ENCODE results near the gene PDE1C.

The PDE1C gene

DNA sequence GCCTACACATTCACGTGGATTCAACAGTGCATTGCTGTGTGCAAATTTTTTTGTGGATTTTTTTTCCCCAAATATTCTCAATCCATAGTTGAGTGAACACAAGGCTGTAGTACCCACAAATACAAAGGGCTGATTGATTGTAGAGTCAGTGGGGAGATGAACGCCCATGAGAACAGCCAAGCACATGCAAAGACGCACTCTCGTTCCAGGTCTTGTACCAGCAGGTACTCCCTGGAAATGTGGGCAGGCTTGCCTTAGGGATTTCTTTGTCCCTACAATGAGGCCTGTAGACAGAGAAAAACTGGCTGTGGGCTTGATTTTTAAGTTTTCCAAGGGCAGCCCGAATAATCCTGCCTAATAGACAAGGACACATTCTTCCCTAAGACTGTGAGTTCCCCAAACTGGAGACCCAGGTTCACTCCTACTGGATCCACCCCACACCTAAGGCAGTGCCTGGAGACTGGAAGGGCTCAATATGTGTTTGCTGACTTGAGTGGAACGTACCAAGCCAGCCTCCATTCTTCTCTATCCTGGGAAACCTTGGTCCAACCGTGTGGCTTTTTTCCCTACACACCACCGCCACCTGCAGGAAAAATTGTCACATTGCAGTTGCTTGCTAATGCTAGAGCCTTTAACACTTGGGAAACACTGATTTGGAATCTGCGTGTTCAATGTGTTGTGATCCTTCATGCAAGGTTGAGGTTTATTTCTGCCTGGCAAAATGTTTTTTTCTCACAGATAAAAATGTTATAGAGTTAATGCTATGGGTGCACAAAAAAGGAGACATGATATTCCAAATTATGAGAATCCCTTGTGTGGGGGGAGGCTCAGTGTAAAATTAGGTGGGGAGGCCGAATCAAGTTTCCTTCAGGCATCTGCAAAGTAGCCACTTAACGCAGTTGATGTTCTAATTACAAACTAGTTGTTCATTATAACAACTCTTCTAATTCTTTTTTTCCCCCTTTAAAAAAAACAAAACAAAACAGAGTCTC is 333.9 kb downstream of the PDE1C start:
- Mint-ChIP-seq H3K36me3 (ENCODE audit: insufficient read depth) (no peaks in the 10 kb centered on the region), H3K9me3 (no peaks in the 10 kb centered on the region), H3K27ac (ENCODE audit: low read depth) (no peak overlapping the region), H3K27me3 (no peaks in the 10 kb centered on the region), H3K4me3 (no peak overlapping the region), H3K4me1 (no peaks in the 10 kb centered on the region)
- no peak for DNase-seq (ENCODE audit: low spot score in 2 of 2)
- ATAC-seq (replicated peaks; ENCODE audit: extremely low read depth, poor library complexity, severe bottlenecking) = no peak

GRCh38 chr7:31734456-31734855 is 335.8 kb downstream of the PDE1C start:
- Mint-ChIP-seq H3K4me1 (no peaks in the 10 kb centered on the region), H3K4me3 (no peak overlapping the region), H3K9me3 (peaks cover 10% of the 10 kb centered on the region), H3K36me3 (ENCODE audit: insufficient read depth) (no peaks in the 10 kb centered on the region), H3K27me3 (no peaks in the 10 kb centered on the region), H3K27ac (ENCODE audit: low read depth) (no peak overlapping the region)
- ATAC-seq (replicated peaks; ENCODE audit: extremely low read depth, poor library complexity, severe bottlenecking) = no peak
- DNase-seq (ENCODE audit: low spot score in 2 of 2) = no peak

GRCh38 chr7:31729195-31729804 is 340.9 kb downstream of the PDE1C start:
- DNase-seq (ENCODE audit: low spot score in 2 of 2) (no peak), ATAC-seq (replicated peaks; ENCODE audit: extremely low read depth, poor library complexity, severe bottlenecking) (no peak)
- no peaks in the 10 kb centered on the region for H3K4me1 Mint-ChIP-seq
- H3K36me3 Mint-ChIP-seq (ENCODE audit: insufficient read depth) = no peaks in the 10 kb centered on the region
- no peak overlapping the region for H3K4me3 Mint-ChIP-seq
- peaks cover 10% of the 10 kb centered on the region for H3K9me3 Mint-ChIP-seq
- no peaks in the 10 kb centered on the region for H3K27me3 Mint-ChIP-seq
- no peak overlapping the region for H3K27ac Mint-ChIP-seq (ENCODE audit: low read depth)

GRCh38 chr7:31724696-31725095 is 345.5 kb downstream of the PDE1C start:
- H3K36me3 Mint-ChIP-seq (ENCODE audit: insufficient read depth) = no peaks in the 10 kb centered on the region
- DNase-seq (ENCODE audit: low spot score in 2 of 2) = no peak
- H3K4me3 Mint-ChIP-seq = no peak overlapping the region
- H3K4me1 Mint-ChIP-seq = no peaks in the 10 kb centered on the region
- ATAC-seq (replicated peaks; ENCODE audit: extremely low read depth, poor library complexity, severe bottlenecking) = no peak
- H3K9me3 Mint-ChIP-seq = no peaks in the 10 kb centered on the region
- no peaks in the 10 kb centered on the region for H3K27me3 Mint-ChIP-seq
- no peak overlapping the region for H3K27ac Mint-ChIP-seq (ENCODE audit: low read depth)

DNA sequence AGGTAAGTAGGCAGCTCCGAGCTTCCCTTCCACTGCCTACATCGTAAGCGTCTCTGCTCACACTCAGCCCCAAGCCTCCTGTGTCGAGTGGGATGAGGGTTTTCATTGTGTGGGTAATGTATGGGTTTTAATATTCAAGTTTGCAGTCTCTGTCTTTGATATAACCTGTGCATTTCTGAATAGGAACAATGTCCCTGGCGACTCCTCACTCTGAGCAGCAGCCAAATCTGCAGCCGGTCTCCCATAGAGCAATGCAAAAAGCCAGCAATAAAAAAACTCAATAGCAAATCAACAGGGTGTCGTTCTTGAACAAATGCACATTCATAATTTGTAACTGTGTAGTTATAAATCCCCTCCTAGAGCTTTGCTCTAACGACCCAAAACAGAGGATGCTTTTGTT is 349.8 kb downstream of the PDE1C start:
- H3K27me3 Mint-ChIP-seq = no peaks in the 10 kb centered on the region
- no peaks in the 10 kb centered on the region for H3K9me3 Mint-ChIP-seq
- DNase-seq (ENCODE audit: low spot score in 2 of 2) (no peak), ATAC-seq (replicated peaks; ENCODE audit: extremely low read depth, poor library complexity, severe bottlenecking) (no peak)
- H3K4me1 Mint-ChIP-seq = no peaks in the 10 kb centered on the region
- no peaks in the 10 kb centered on the region for H3K36me3 Mint-ChIP-seq (ENCODE audit: insufficient read depth)
- no peak overlapping the region for H3K27ac Mint-ChIP-seq (ENCODE audit: low read depth)
- no peak overlapping the region for H3K4me3 Mint-ChIP-seq

GRCh38 chr7:31716355-31716754 is 353.9 kb downstream of the PDE1C start:
- no peaks in the 10 kb centered on the region for H3K4me1 Mint-ChIP-seq
- H3K4me3 Mint-ChIP-seq = no peak overlapping the region
- no peaks in the 10 kb centered on the region for H3K27me3 Mint-ChIP-seq
- peaks cover 24% of the 10 kb centered on the region for H3K9me3 Mint-ChIP-seq
- H3K36me3 Mint-ChIP-seq (ENCODE audit: insufficient read depth) = no peaks in the 10 kb centered on the region
- no peak overlapping the region for H3K27ac Mint-ChIP-seq (ENCODE audit: low read depth)
- DNase-seq (ENCODE audit: low spot score in 2 of 2) = no peak
- no peak for ATAC-seq (replicated peaks; ENCODE audit: extremely low read depth, poor library complexity, severe bottlenecking)

DNA sequence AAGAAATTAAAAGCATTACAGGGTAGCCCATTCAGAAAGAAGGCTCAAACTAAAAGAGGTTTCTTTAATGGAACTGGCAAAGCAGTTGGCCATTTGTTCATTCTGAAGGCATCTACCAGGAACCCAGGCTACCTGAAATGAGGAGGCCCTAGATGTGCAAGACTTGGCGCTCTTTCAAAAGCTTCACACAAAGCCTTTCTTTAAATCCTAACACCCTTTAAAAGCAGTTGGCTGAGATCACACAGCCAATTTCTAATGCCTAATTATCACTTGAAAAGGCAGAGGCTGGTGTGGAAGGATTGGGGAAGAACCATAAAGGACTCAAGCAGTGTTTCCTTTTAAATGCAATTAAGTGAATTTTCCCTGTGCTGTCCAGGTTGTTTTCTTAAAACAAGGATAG is 360.0 kb downstream of the PDE1C start:
- Mint-ChIP-seq H3K27me3 (no peaks in the 10 kb centered on the region), H3K27ac (ENCODE audit: low read depth) (no peak overlapping the region), H3K4me1 (no peaks in the 10 kb centered on the region), H3K9me3 (peaks cover 24% of the 10 kb centered on the region), H3K4me3 (no peak overlapping the region), H3K36me3 (ENCODE audit: insufficient read depth) (no peaks in the 10 kb centered on the region)
- ATAC-seq (replicated peaks; ENCODE audit: extremely low read depth, poor library complexity, severe bottlenecking) (no peak), DNase-seq (ENCODE audit: low spot score in 2 of 2) (no peak)

- DNase-seq (ENCODE audit: low spot score in 2 of 2) (no peak), ATAC-seq (replicated peaks; ENCODE audit: extremely low read depth, poor library complexity, severe bottlenecking) (no peak)
- Mint-ChIP-seq H3K27ac (ENCODE audit: low read depth) (no peak overlapping the region), H3K4me1 (no peaks in the 10 kb centered on the region), H3K4me3 (no peak overlapping the region), H3K27me3 (no peaks in the 10 kb centered on the region), H3K9me3 (peaks cover 6% of the 10 kb centered on the region), H3K36me3 (ENCODE audit: insufficient read depth) (no peaks in the 10 kb centered on the region)
These were observed 363.1 kb downstream of the PDE1C start for GRCh38 chr7:31707089-31707488.

GRCh38 chr7:31705377-31705776 is 364.8 kb downstream of the PDE1C start:
- H3K27ac Mint-ChIP-seq (ENCODE audit: low read depth) = no peak overlapping the region
- no peak for DNase-seq (ENCODE audit: low spot score in 2 of 2)
- H3K36me3 Mint-ChIP-seq (ENCODE audit: insufficient read depth) = no peaks in the 10 kb centered on the region
- no peak for ATAC-seq (replicated peaks; ENCODE audit: extremely low read depth, poor library complexity, severe bottlenecking)
- no peak overlapping the region for H3K4me3 Mint-ChIP-seq
- H3K4me1 Mint-ChIP-seq = no peaks in the 10 kb centered on the region
- H3K27me3 Mint-ChIP-seq = no peaks in the 10 kb centered on the region
- peaks cover 5% of the 10 kb centered on the region for H3K9me3 Mint-ChIP-seq

GRCh38 chr7:31702354-31702753 is 367.9 kb downstream of the PDE1C start:
- Mint-ChIP-seq H3K36me3 (ENCODE audit: insufficient read depth) (no peaks in the 10 kb centered on the region), H3K9me3 (peaks cover 11% of the 10 kb centered on the region), H3K27me3 (no peaks in the 10 kb centered on the region), H3K27ac (ENCODE audit: low read depth) (no peak overlapping the region), H3K4me1 (no peaks in the 10 kb centered on the region), H3K4me3 (no peak overlapping the region)
- DNase-seq (ENCODE audit: low spot score in 2 of 2) (no peak), ATAC-seq (replicated peaks; ENCODE audit: extremely low read depth, poor library complexity, severe bottlenecking) (no peak)

Data from central memory CD8-positive, alpha-beta T cell (primary cell).